Neural cell (in vitro differentiated cells): Measurements from ENCODE around the gene HCST. TPM values are rescaled to one million over a fixed set of nuclear protein-coding genes. Genes with fewer than 3 reads are reported as not detected.

Source experiments
- H2AFZ ChIP-seq: fragments of 200-600, 300-800 bp; sonication (generic), shearing (Covaris generic); 2 replicates; pipeline ENCODE4 v1.6.0; 2014; ENCODE audit warnings: low read depth, mild to moderate bottlenecking, antibody characterized with exemption, low read length, moderate library complexity
- H3F3A ChIP-seq: fragments of 200-600 bp; shearing (Covaris generic); 2 replicates; pipeline ENCODE4 v1.6.1; 2016; ENCODE audit warnings: mild to moderate bottlenecking, moderate library complexity, mixed read lengths, antibody characterized with exemption, low read length; ENCODE audit not compliant: insufficient read depth, poor library complexity, severe bottlenecking
- H3K27ac ChIP-seq: fragments of 200-600, 300-800 bp; sonication (generic), shearing (Covaris generic); 2 replicates; pipeline ENCODE4 v1.5.1; 2014; ENCODE audit warnings: mild to moderate bottlenecking, low read length, moderate library complexity
- H3K27me3 ChIP-seq: fragments of 300-800, 200-600 bp; sonication (generic), shearing (Covaris generic); 2 replicates; pipeline ENCODE4 v1.6.0; 2014; ENCODE audit warnings: mild to moderate bottlenecking, low read depth, low read length, moderate library complexity; ENCODE audit not compliant: insufficient read depth
- H3K36me3 ChIP-seq: fragments of 300-800, 200-600 bp; sonication (generic), shearing (Covaris generic); 2 replicates; pipeline ENCODE4 v1.5.1; 2014; ENCODE audit warnings: mild to moderate bottlenecking, antibody characterized with exemption, low read length, moderate library complexity; ENCODE audit not compliant: insufficient read depth
- H3K4me2 ChIP-seq: fragments of 300-800, 200-600 bp; sonication (generic), shearing (Covaris generic); 2 replicates; pipeline ENCODE4 v1.6.0; 2014; ENCODE audit warnings: mild to moderate bottlenecking, low read length
- H3K4me3 ChIP-seq: fragments of 300-800, 200-600 bp; sonication (generic), shearing (Covaris generic); 2 replicates; pipeline ENCODE4 v1.5.1; 2014; ENCODE audit warnings: mild to moderate bottlenecking, low read length, moderate library complexity
- H3K79me2 ChIP-seq: fragments of 200-600 bp; shearing (Covaris generic); replicated peaks from 2 replicates; pipeline ENCODE4 v1.6.0; 2014; ENCODE audit warnings: mild to moderate bottlenecking, low read length, moderate library complexity; ENCODE audit not compliant: insufficient read depth
- H3K9ac ChIP-seq: fragments of 300-800, 200-600 bp; sonication (generic), shearing (Covaris generic); 2 replicates; pipeline ENCODE4 v1.6.1; 2016; ENCODE audit warnings: mild to moderate bottlenecking, low read length, mixed read lengths
- H3K9me2 ChIP-seq: fragments of 200-600 bp; shearing (Covaris generic); 2 replicates; pipeline ENCODE4 v1.6.1; 2016; ENCODE audit warnings: mild to moderate bottlenecking, low read length, mixed read lengths; ENCODE audit not compliant: insufficient read depth
- H3K9me3 ChIP-seq: fragments of 200-600, 300-800 bp; sonication (generic), shearing (Covaris generic); 2 replicates; pipeline ENCODE4 v1.6.1; 2016; ENCODE audit warnings: mild to moderate bottlenecking, mixed run types, low read length, moderate library complexity, mixed read lengths
- H4K20me1 ChIP-seq: fragments of 200-600 bp; shearing (Covaris generic); 2 replicates; pipeline ENCODE4 v1.6.1; 2016; ENCODE audit warnings: mild to moderate bottlenecking, mixed run types; ENCODE audit not compliant: insufficient read depth
- CTCF ChIP-seq: fragments of 450-650 bp; IDR thresholded peaks from 2 replicates; pipeline ENCODE4 v1.5.1; 2014; ENCODE audit warnings: antibody characterized with exemption, mild to moderate bottlenecking, moderate library complexity; ENCODE audit not compliant: poor library complexity, severe bottlenecking
- EP300 ChIP-seq: fragments of 450-650 bp; conservative IDR thresholded peaks from 2 replicates; pipeline ENCODE4 v1.6.1; 2014; ENCODE audit warnings: antibody characterized with exemption, mild to moderate bottlenecking, moderate library complexity; ENCODE audit not compliant: poor library complexity, severe bottlenecking
- EZH2 ChIP-seq: fragments of 200-600, 300-800 bp; shearing (Covaris generic), sonication (generic); IDR thresholded peaks from 2 replicates; pipeline ENCODE4 v1.6.1; 2014; ENCODE audit warnings: antibody characterized with exemption, low read length, borderline replicate concordance, mild to moderate bottlenecking; ENCODE audit not compliant: insufficient read depth, poor library complexity, severe bottlenecking
- MXI1 ChIP-seq: fragments of 450-650 bp; conservative IDR thresholded peaks from 2 replicates; pipeline ENCODE4 v1.6.1; 2014; ENCODE audit warnings: antibody characterized with exemption, mild to moderate bottlenecking; ENCODE audit not compliant: poor library complexity, severe bottlenecking
- POLR2AphosphoS5 ChIP-seq: IDR thresholded peaks from 2 replicates; pipeline ENCODE4 v1.6.1; 2012
- RAD21 ChIP-seq: fragments of 450-650 bp; conservative IDR thresholded peaks from 2 replicates; pipeline ENCODE4 v1.6.1; 2014; ENCODE audit warnings: antibody characterized with exemption, mild to moderate bottlenecking, moderate library complexity
- REST ChIP-seq: IDR thresholded peaks from 2 replicates; pipeline ENCODE4 v1.6.1; 2012; ENCODE audit warnings: borderline replicate concordance
- SMC3 ChIP-seq: fragments of 450-650 bp; conservative IDR thresholded peaks from 2 replicates; pipeline ENCODE4 v1.6.1; 2014; ENCODE audit warnings: antibody characterized with exemption, mild to moderate bottlenecking, moderate library complexity; ENCODE audit not compliant: poor library complexity
- TAF1 ChIP-seq: IDR thresholded peaks from 2 replicates; pipeline ENCODE4 v1.6.1; 2012; ENCODE audit warnings: low read depth
- polyA plus RNA-seq: library from polyadenylated mRNA; depleted of rRNA; stranded (reverse); fragments of >200 nt; gene quantifications from 2 replicates; pipeline ENCODE4 v1.2.3, GENCODE V29; 2014

HCST gene
- polyA plus RNA-seq, 1 donor from 2014 or later: not detected

DNA sequence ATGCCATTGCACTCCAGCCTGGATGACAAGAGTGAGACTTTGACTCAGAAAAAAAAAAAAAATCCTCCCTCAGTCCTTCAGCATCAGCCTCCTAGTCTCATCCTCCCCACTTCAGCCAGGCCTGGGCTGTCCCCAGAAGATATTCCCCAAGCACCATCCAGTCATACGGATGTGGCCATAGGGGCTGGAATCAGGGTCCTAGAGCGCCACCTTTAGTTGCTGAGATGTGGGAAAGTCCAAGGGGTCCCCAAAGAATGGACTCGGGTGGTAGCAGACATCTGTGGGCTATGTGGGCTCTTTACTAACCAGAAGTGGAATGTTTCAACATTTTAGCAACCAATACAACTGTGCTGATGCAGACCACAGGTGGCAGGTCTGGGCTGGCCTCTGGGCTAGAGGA is 8.8 kb downstream of the HCST start:
- H3K27ac ChIP-seq: no peak overlapping the region
- H3K4me2 ChIP-seq: no peak overlapping the region
- TF ChIP-seq POLR2AphosphoS5: no peak
- TF ChIP-seq TAF1: no peak
- no peak for TF ChIP-seq REST
- no peaks in the 10 kb centered on the region for H4K20me1 ChIP-seq
- no peaks in the 10 kb centered on the region for H3K79me2 ChIP-seq
- no peaks in the 10 kb centered on the region for H3K36me3 ChIP-seq
- no peak overlapping the region for H3K9ac ChIP-seq
- no peaks in the 10 kb centered on the region for H3K9me2 ChIP-seq
- no peak overlapping the region for H2AFZ ChIP-seq
- H3K4me3 ChIP-seq: no peak overlapping the region
- no peaks in the 10 kb centered on the region for H3K9me3 ChIP-seq
- H3K27me3 ChIP-seq: no peaks in the 10 kb centered on the region
- H3F3A ChIP-seq: no peaks in the 10 kb centered on the region

DNA sequence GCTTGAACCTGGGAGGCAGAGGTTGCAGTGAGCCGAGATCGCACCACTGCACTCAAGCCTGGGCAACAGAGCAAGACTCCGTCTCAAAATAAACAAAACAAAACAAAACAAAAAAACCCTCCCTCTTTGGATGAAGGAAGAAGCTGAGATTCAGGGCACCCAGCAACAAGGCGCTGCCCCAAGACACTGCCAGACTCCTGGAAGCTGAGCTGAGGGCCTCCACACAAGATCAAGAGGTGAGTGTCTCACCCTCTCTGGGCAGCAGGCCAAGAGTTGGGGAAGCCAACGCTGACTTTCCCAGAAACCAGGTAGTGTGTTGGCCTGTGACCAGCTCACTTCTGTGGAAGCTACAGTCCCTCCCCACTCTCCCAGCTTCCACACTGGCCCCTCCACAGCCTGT is 9.5 kb downstream of the HCST start:
- no peaks in the 10 kb centered on the region for H3K27me3 ChIP-seq
- H3K79me2 ChIP-seq: no peaks in the 10 kb centered on the region
- no peaks in the 10 kb centered on the region for H3F3A ChIP-seq
- no peaks in the 10 kb centered on the region for H3K9me3 ChIP-seq
- no peaks in the 10 kb centered on the region for H4K20me1 ChIP-seq
- no peaks in the 10 kb centered on the region for H3K36me3 ChIP-seq
- no peaks in the 10 kb centered on the region for H3K9me2 ChIP-seq
- TF ChIP-seq MXI1 (no peak), REST (no peak), EZH2 (no peak), EP300 (no peak), RAD21 (no peak), TAF1 (no peak), CTCF (no peak), SMC3 (no peak), POLR2AphosphoS5 (no peak)
- H3K9ac ChIP-seq: no peak overlapping the region
- H2AFZ ChIP-seq: no peak overlapping the region
- no peak overlapping the region for H3K4me2 ChIP-seq
- no peak overlapping the region for H3K27ac ChIP-seq
- no peak overlapping the region for H3K4me3 ChIP-seq
